GM13976 (cell line): ENCODE measurements around the gene LRP1B.

ENCODE experiments used
- DNase-seq: peaks from one replicate; pipeline ENCODE4 v3.0.0; 2012; ENCODE audit warnings: low spot score
- in situ Hi-C: fragments of 300-500 bp; cut with MboI; formaldehyde crosslinking; loops from one replicate; pipeline ENCODE4 v1.12.0; 2022; ENCODE audit warnings: low sequenced_read_pairs, mixed read lengths, inconsistent platforms; ENCODE audit not compliant: unreplicated experiment
- TF ChIP-seq, protein P1 (sequence below): IDR thresholded peaks from 2 replicates; pipeline ENCODE4 v1.5.1; 2012; ENCODE audit warnings: borderline replicate concordance, mild to moderate bottlenecking; ENCODE audit not compliant: insufficient read depth; ENCODE audit errors: extremely low read depth, missing control alignments, control extremely low read depth

The LRP1B gene

DNA sequence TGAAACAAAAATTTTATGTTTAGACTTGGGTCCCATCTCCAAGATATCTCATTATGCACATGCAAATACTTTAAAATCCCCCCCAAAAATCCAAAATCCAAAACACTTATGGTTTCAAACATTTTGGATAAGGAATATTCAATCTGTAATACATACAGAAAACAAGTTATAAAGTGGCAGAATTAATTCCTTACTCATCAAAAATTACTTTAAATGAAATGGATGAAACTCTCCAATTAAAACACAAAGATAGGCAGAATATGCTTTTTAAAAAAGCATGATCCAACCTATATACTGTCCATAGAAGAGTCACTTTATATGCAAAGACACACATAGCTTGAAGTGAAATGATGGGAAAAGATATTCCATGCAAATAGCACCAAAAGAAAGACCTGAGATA, 744.6 kb downstream of the LRP1B start:
- no peak for DNase-seq
- TF ChIP-seq, protein P1, sequence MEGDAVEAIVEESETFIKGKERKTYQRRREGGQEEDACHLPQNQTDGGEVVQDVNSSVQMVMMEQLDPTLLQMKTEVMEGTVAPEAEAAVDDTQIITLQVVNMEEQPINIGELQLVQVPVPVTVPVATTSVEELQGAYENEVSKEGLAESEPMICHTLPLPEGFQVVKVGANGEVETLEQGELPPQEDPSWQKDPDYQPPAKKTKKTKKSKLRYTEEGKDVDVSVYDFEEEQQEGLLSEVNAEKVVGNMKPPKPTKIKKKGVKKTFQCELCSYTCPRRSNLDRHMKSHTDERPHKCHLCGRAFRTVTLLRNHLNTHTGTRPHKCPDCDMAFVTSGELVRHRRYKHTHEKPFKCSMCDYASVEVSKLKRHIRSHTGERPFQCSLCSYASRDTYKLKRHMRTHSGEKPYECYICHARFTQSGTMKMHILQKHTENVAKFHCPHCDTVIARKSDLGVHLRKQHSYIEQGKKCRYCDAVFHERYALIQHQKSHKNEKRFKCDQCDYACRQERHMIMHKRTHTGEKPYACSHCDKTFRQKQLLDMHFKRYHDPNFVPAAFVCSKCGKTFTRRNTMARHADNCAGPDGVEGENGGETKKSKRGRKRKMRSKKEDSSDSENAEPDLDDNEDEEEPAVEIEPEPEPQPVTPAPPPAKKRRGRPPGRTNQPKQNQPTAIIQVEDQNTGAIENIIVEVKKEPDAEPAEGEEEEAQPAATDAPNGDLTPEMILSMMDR = no peak
- in situ Hi-C loops = no loop called here

DNA sequence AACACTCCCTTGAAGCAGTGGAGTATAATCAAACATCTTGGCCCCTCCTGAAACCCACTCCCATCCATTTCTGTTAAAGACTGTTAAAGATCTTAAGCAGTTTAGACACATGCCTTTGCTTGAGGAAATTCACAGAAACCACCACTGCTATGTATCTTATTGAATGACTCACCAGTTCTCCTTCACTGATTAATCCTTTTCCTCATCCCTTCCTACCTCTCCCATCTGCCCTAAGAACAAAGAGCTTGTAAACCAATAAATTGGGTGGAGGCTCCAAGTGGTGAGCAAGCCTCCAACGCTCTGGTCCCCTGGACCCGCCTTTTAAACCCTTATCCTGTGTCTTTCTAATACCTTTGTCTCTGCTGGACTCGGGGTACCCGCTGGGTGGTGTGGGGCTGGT, 746.1 kb downstream of the LRP1B start:
- in situ Hi-C loops = no loop called here
- TF ChIP-seq, protein P1 = no peak
- DNase-seq = no peak

DNA sequence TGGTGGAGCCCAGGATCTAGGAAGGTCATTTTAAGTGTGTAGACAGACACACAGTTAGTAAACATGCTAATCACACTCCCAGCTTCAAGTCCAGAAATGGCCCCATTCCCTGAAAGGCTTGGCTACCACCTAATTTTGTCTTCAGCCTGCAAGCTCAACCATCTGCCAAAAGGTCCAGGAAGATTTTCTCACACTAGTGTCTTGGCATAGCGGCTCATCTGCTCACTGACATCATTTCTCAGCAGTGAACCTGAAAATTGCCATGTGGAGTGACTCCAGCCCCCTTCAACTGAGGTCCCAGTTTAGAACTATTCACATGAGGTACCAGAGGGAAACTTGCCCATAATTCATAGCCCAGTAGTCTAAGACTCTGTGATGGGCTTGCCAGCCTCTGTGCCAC, 748.9 kb downstream of the LRP1B start:
- in situ Hi-C loops = no loop called here
- TF ChIP-seq, protein P1 = no peak

DNA sequence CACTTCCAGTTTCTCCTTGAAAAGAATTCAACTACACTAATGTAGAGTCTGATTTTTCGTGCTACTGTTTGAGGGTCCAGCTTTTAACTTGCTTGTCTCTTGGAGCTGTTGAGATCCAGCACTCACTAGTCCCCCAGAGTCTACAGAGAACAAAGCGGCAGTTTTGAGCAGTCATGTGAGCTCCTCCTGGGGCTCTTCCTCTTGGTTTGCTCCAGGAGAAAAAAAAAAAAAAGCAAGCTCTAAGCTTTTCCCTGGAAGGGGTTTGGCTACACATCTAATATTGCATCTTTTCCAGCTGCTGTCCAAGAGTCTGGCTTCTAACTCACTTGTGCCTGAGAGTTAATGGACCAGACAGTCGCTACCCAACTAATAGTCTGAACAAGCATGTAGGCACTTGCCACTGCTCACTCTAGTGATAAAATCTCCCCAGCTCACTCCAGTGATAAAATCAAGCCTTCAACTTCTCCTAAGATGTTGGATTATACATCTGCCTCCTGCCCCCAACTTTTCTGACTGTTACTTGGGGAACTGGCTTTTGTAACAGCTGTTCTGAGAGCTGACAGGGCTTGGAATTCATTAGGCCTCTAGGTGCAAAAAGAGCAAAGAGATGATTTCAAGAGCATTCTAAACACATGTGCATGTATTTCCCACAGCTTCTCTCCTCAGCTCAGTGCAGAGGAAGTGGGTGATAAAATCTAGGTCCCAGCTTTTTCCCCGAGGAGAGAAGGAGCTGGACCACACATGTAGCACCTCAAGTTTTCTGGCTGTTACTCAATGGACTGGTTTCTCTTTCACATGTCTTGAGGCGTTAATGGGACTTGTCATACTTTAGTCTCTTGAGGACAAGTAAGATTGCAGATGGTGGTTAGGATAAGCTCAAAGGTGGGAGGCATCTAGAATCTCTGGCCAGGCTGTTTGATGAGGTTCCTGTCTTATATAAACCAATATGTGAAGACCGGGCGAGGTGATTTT, 750.5 kb downstream of the LRP1B start:
- in situ Hi-C loops = no loop called here
- DNase-seq = no peak
- TF ChIP-seq, protein P1 = no peak

More for the DNA sequence above, 748.9 kb downstream of the LRP1B start:
- DNase-seq = no peak

DNA sequence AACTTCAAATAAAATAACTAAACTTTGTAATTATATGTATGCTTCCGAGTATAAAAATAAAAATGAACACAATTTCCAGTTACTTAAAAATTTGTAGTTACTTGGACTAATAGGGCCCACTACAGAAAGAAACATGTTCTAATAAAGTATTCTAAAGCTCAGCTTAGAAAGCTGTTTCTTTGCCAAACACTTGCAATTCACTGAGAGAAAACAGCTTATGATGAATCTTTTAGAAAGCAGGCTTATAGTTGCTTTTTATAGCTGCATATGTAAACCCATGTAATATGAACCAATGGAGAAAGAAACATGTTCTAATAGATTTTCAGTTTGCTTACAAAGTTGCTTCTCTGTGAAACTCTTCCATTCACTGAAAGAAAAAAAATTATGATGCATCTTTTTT, 766.0 kb downstream of the LRP1B start:
- no peak for DNase-seq
- in situ Hi-C loops = no loop called here
- TF ChIP-seq, protein P1 = no peak

DNA sequence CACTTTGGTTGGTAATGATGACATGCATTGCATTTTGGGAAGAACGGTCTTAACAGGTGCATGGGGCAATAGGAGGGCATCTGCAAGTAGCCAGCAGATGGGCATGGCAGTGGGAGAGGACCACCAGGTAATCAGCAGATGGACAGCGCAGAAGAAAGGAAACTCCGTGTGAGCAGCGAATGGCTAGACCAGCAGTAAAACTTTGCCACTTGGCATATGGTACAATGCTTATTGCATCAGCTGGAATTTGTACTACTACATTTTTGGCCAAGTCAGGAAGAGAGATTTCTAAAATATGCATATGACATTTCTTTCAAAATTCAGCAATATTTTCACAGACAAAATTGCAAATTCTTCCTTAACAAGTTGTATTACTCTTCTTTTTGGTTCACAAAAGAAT, 768.5 kb downstream of the LRP1B start:
- in situ Hi-C loops = no loop called here
- no peak for DNase-seq
- TF ChIP-seq, protein P1 = no peak
